HG03558 (cell line): ENCODE data around the gene PAX9.

Experiments used
- ATAC-seq: cut with Tn5 transposase; IDR thresholded peaks from one replicate; pipeline ENCODE4 v1.9.1; 2021; ENCODE audit warnings: moderate number of reproducible peaks; ENCODE audit not compliant: unreplicated experiment; ENCODE audit errors: extremely low read depth

The PAX9 gene

GRCh38 chr14:36655571-36655962 lies 6.1 kb upstream of the PAX9 start:
- ATAC-seq = no peak

GRCh38 chr14:36655963-36656686 lies 5.5 kb upstream of the PAX9 start:
- ATAC-seq = no peak

- ATAC-seq = no peak
These were observed 4.8 kb upstream of the PAX9 start for GRCh38 chr14:36656687-36657398.

GRCh38 chr14:36657399-36658122 lies 4.1 kb upstream of the PAX9 start:
- no peak for ATAC-seq

GRCh38 chr14:36658123-36659009 lies 3.3 kb upstream of the PAX9 start:
- no peak for ATAC-seq

- no peak for ATAC-seq
These were observed 2.4 kb upstream of the PAX9 start for GRCh38 chr14:36659010-36659821.

GRCh38 chr14:36659822-36660735 lies 1.6 kb upstream of the PAX9 start:
- no peak for ATAC-seq

- no peak for ATAC-seq
These were observed 739 bp upstream of the PAX9 start for GRCh38 chr14:36660736-36661505.

GRCh38 chr14:36662258-36662542 lies 540 bp downstream of the PAX9 start:
- ATAC-seq = no peak

- ATAC-seq = no peak
These were observed 1.1 kb downstream of the PAX9 start for GRCh38 chr14:36662543-36663403.

GRCh38 chr14:36663404-36664321 lies 2.0 kb downstream of the PAX9 start:
- no peak for ATAC-seq

- no peak for ATAC-seq
These were observed 2.9 kb downstream of the PAX9 start for GRCh38 chr14:36664322-36665193.

- ATAC-seq = no peak
These were observed 4.3 kb downstream of the PAX9 start for GRCh38 chr14:36665887-36666415.

- ATAC-seq = no peak
These were observed 5.0 kb downstream of the PAX9 start for GRCh38 chr14:36666416-36667206.
